ENCODE data around the gene QSOX1.

Gene QSOX1

DNA sequence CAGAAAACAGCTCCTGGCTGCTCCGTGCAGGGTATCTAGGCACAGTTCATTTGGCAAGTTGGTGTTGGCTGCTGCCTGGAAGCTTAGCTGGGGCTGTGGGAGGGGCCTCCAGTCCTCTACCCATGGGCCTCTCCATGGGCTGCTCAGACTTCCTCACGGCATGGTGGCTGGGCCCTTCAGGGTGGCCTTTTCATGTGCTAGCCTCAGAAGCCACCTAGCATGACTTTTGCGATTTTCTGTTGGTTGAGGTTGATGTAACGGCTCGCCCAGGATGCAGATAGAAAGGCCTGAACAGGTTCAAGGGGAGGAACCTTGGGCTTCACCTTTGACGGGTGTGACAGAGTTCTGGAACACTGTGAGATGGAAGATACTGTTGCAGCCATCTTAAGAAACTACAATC is 49.6 kb downstream of the QSOX1 start:
- TF ChIP-seq, protein P1, sequence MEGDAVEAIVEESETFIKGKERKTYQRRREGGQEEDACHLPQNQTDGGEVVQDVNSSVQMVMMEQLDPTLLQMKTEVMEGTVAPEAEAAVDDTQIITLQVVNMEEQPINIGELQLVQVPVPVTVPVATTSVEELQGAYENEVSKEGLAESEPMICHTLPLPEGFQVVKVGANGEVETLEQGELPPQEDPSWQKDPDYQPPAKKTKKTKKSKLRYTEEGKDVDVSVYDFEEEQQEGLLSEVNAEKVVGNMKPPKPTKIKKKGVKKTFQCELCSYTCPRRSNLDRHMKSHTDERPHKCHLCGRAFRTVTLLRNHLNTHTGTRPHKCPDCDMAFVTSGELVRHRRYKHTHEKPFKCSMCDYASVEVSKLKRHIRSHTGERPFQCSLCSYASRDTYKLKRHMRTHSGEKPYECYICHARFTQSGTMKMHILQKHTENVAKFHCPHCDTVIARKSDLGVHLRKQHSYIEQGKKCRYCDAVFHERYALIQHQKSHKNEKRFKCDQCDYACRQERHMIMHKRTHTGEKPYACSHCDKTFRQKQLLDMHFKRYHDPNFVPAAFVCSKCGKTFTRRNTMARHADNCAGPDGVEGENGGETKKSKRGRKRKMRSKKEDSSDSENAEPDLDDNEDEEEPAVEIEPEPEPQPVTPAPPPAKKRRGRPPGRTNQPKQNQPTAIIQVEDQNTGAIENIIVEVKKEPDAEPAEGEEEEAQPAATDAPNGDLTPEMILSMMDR (IDR thresholded peaks at IDR 0.05; ENCODE audit: borderline replicate concordance, control extremely low read depth, extremely low read depth, insufficient read depth, missing control alignments) = no peak
- in situ Hi-C loops (cut with MboI; ENCODE audit: low sequenced_read_pairs, unreplicated experiment) = no loop called here

DNA sequence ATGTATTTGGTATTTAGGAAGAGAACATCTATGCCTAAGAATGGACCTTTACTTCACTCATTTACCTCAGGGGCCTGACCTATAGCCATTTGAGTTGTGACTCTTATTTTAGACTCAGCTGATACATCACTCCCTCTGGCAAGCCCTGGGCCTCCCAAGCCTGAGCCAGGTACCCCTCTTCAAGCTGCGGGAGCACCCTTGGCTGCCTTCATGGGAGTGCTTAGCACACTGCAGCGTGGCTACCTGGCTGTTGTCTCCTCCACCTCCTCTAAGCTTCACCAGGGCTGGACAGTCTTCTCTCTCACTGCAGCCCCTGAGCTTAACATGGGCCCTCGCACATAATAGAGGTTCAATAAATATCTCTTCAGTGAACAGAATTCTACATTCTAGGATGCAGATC is 51.9 kb downstream of the QSOX1 start:
- in situ Hi-C loops (cut with MboI; ENCODE audit: low sequenced_read_pairs, unreplicated experiment) = no loop called here
- TF ChIP-seq, protein P1 (IDR thresholded peaks at IDR 0.05; ENCODE audit: borderline replicate concordance, control extremely low read depth, extremely low read depth, insufficient read depth, missing control alignments) = no peak
- DNase-seq (ENCODE audit: low spot score) = no peak

More for the DNA sequence above, 49.6 kb downstream of the QSOX1 start:
- DNase-seq (ENCODE audit: low spot score) = no peak

DNA sequence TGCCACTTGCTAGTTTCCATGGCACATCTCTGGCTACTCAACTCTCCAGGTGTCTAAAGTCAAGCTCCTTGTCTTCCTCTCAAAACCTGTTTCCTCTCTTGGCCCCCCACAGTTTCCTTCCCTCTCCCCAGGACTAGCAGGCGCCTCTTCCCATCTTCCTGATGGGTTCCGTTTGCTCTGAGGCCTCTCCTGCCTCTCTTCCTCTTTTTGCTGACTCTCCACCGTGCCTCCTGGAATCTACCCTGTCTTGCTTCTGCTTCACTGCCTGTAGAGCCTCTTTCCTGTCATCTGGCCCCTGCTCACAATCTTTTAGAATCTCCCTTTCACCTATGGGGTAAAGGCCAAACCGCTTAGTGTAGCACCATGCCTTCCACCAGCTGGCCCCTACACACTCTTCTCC is 53.6 kb downstream of the QSOX1 start:
- TF ChIP-seq, protein P1 (IDR thresholded peaks at IDR 0.05; ENCODE audit: borderline replicate concordance, control extremely low read depth, extremely low read depth, insufficient read depth, missing control alignments) = no peak
- DNase-seq (ENCODE audit: low spot score) = no peak
- in situ Hi-C loops (cut with MboI; ENCODE audit: low sequenced_read_pairs, unreplicated experiment) = no loop called here

DNA sequence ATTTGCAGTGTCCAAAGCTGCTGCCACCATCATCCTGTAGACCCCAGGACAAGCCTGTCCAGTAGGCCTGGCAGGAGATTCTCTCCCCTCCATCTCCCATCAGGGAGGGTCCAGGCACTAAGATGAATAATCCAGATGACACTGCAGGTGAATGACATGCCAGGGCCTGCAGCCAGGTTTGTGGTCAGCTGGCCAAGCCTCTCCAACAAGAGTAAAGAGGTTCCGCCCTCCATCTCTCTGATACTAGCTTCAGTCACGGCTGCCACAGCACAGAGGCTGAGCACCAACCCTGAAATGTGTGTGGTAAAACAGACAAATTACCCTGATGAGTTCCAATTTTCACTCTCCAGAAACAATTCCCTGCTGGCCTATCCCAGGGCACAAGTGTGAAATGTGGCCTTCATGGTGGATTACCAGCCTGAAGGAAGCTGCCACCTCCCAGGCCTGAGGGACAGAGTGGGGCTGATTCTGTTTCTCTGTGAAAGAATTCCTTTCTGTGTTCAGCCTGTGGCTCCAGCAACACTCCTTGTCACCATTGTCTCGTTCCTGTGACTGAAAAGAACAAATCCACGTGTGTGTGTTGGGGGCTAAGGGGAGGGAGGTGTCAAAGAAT is 55.4 kb downstream of the QSOX1 start:
- DNase-seq (ENCODE audit: low spot score) = no peak
- TF ChIP-seq, protein P1 (IDR thresholded peaks at IDR 0.05; ENCODE audit: borderline replicate concordance, control extremely low read depth, extremely low read depth, insufficient read depth, missing control alignments) = no peak
- in situ Hi-C loops (cut with MboI; ENCODE audit: low sequenced_read_pairs, unreplicated experiment) = no loop called here

DNA sequence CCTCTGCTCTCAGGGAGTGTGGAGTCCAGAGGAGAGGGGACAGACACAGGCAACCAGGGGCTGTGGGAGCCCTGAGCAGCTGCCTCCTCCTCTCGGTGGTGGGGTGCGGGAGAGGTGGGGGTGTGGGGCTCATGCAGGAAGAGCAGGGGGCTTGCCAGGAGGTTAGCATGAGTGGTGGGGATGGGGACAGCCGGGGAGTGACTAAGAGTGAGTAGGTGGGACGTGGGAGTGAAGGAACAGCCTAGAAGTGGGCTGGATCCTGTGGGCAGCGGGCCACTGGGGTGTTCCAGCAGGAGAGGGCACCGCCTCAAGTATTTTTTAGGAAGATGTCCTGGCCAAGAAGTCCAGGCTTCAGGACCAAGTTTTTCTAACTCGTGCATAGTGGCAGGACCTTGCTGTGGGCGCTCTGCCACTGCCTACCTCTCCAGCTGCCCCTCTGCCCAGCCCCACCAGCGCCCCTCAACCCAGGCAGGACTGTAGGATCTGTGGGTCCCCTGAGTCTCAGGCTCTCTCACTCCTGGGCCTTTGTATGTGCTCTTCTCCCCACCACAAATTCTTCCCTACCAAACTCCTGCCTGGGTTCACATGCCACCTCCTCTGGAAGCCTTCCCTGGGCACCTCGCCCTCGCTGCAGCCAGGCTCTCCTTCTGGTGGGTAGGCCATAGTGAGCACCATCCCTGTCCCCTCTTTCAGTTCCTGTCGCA is 56.6 kb downstream of the QSOX1 start:
- no peak for DNase-seq (ENCODE audit: low spot score)
- in situ Hi-C loops (cut with MboI; ENCODE audit: low sequenced_read_pairs, unreplicated experiment) = no loop called here
- TF ChIP-seq, protein P1 (IDR thresholded peaks at IDR 0.05; ENCODE audit: borderline replicate concordance, control extremely low read depth, extremely low read depth, insufficient read depth, missing control alignments) = no peak

DNA sequence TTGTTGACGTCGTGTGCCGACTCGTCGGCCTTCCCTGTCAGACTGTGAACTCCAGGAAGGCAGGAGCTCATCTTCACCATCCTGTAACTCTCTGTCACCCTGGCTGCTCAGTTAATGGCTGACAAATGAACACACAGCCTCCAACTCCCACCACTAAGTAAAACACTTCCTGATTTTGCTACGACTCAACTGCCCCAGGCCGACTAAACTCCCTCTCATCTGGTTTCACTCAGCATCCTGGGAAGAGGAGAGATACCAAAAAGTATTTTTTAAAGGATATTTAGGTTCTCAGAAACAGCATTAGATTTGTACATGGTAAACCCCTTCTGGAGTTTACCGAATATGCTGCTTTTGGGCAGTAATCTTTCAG is 57.2 kb downstream of the QSOX1 start:
- DNase-seq (ENCODE audit: low spot score) = no peak
- TF ChIP-seq, protein P1 (IDR thresholded peaks at IDR 0.05; ENCODE audit: borderline replicate concordance, control extremely low read depth, extremely low read depth, insufficient read depth, missing control alignments) = no peak
- in situ Hi-C loops (cut with MboI; ENCODE audit: low sequenced_read_pairs, unreplicated experiment) = no loop called here
